ENCODE data around the gene COL26A1. TPM values are rescaled to one million over a fixed set of nuclear protein-coding genes. Genes with fewer than 3 reads are reported as not detected.

The COL26A1 gene
- total RNA-seq, 4 donors from 2014 or later, result 0.06 TPM; not detected in 3

- intact Hi-C loops (cut with DNase I; ENCODE audit: low total_unique reads), result no loop called here
- no peak for TF ChIP-seq POLR2A (IDR thresholded peaks at IDR 0.05)
- TF ChIP-seq CTCF (IDR thresholded peaks at IDR 0.05), result no peak
- no peak for DNase-seq (ENCODE audit: low spot score in 2 of 2)
- H3K4me3 ChIP-seq (ENCODE audit: low read depth, poor library complexity, severe bottlenecking), result no peak overlapping the region
- 82 to 94% methylated on average over 1 of the region's 1 CpG for WGBS, 2 donors
These were observed 5.0 kb downstream of the COL26A1 start for GRCh38 chr7:101367676-101368075.

GRCh38 chr7:101368422-101369165, 5.9 kb downstream of the COL26A1 start:
- intact Hi-C loops (cut with DNase I; ENCODE audit: low total_unique reads), result no loop called here
- no peak overlapping the region for H3K4me3 ChIP-seq (ENCODE audit: low read depth, poor library complexity, severe bottlenecking)
- 53 to 69% methylated on average over 8 of the region's 8 CpGs for WGBS, 2 donors

GRCh38 chr7:101370836-101371235, 8.2 kb downstream of the COL26A1 start:
- WGBS, 2 donors, result 54 to 62% methylated on average over 5 of the region's 5 CpGs
- no peak for TF ChIP-seq CTCF (IDR thresholded peaks at IDR 0.05)
- TF ChIP-seq POLR2A (IDR thresholded peaks at IDR 0.05), result no peak
- intact Hi-C loops (cut with DNase I; ENCODE audit: low total_unique reads), result loop anchor here (10.0 kb wide), 1 partner anchor 164 kb away; no protein-coding TSS in a partner anchor
- DNase-seq (ENCODE audit: low spot score in 2 of 2), result no peak
- no peak overlapping the region for H3K4me3 ChIP-seq (ENCODE audit: low read depth, poor library complexity, severe bottlenecking)

More at GRCh38 chr7:101368422-101369165, 5.9 kb downstream of the COL26A1 start:
- TF ChIP-seq CTCF (IDR thresholded peaks at IDR 0.05) (no peak), POLR2A (IDR thresholded peaks at IDR 0.05) (no peak)
- no peak for DNase-seq (ENCODE audit: low spot score in 2 of 2)

- intact Hi-C loops (cut with DNase I; ENCODE audit: low total_unique reads), result loop anchor here (10.0 kb wide), 1 partner anchor 161 kb away; no protein-coding TSS in a partner anchor
- DNase-seq (ENCODE audit: low spot score in 2 of 2), result no peak
- H3K4me3 ChIP-seq (ENCODE audit: low read depth, poor library complexity, severe bottlenecking), result no peak overlapping the region
- TF ChIP-seq CTCF (IDR thresholded peaks at IDR 0.05) (no peak), POLR2A (IDR thresholded peaks at IDR 0.05) (no peak)
- 46 to 50% methylated on average over 19 of the region's 19 CpGs for WGBS, 2 donors
These were observed 11.3 kb downstream of the COL26A1 start for GRCh38 chr7:101373812-101374614.

GRCh38 chr7:101374990-101375389, 12.3 kb downstream of the COL26A1 start:
- no peak for DNase-seq (ENCODE audit: low spot score in 2 of 2)
- intact Hi-C loops (cut with DNase I; ENCODE audit: low total_unique reads), result loop anchor here (10.0 kb wide), 1 partner anchor 160 kb away; no protein-coding TSS in a partner anchor
- 98 to 99% methylated on average over 3 of the region's 3 CpGs for WGBS, 2 donors
- H3K4me3 ChIP-seq (ENCODE audit: low read depth, poor library complexity, severe bottlenecking), result no peak overlapping the region
- no peak for TF ChIP-seq POLR2A (IDR thresholded peaks at IDR 0.05)
- TF ChIP-seq CTCF (IDR thresholded peaks at IDR 0.05), result no peak

Data from lower leg skin (tissue), 4 donors.